ENCODE data around the gene GPR183.

- TF ChIP-seq TCF7L2 (IDR thresholded peaks at IDR 0.05; ENCODE audit: low read depth, low read length) (no peak), CTCF (IDR thresholded peaks at IDR 0.05) (no peak), POLR2AphosphoS5 (IDR thresholded peaks at IDR 0.05; ENCODE audit: low read depth, low read length) (no peak)
These were observed 7.3 kb downstream of the GPR183 start for GRCh38 chr13:99299920-99300341.

Measured in Panc1 (cell line).